Adrenal gland (tissue), 12 donors: Measurements from ENCODE around the gene EFL1. TPM values are rescaled to one million over a fixed set of nuclear protein-coding genes. Genes with fewer than 3 reads are reported as not detected.

Experiments
- DNase-seq, 7 donors: peaks; one replicate each; pipeline ENCODE4 v3.0.0-alpha.2; 2019 to 2020
- H3K27ac ChIP-seq, 5 donors: fragments of 200-600 bp; sonication (generic) in 4 of 5; 1 replicate in 3 of 5; 2 replicates in 2 of 5; pipeline versions ENCODE4 v1.5.1 to v1.8.0; 2016 to 2020; ENCODE audit warnings: mild to moderate bottlenecking in 1 of 5
- H3K27me3 ChIP-seq: fragments of 200-600 bp; 2 replicates; pipeline ENCODE4 v1.8.0; 2021
- H3K36me3 ChIP-seq, 2 donors: fragments of 200-600 bp; replicated peaks in 1 of 2; 1 replicate in 1 of 2; 2 replicates in 1 of 2; pipeline versions ENCODE4 v1.5.1 to v1.8.0; 2018 to 2022
- H3K4me1 ChIP-seq, 2 donors: fragments of 200-600 bp; replicated peaks in 1 of 2; 1 replicate in 1 of 2; 2 replicates in 1 of 2; pipeline versions ENCODE4 v1.5.1 to v1.8.0; 2018 to 2021
- H3K4me3 ChIP-seq, 4 donors: fragments of 200-600 bp; sonication (generic) in 3 of 4; one replicate each; pipeline ENCODE4 v1.5.1; 2016 to 2018
- H3K9me3 ChIP-seq, 3 donors: fragments of 200-600 bp; sonication (generic) in 1 of 3; replicated peaks in 1 of 3; 1 replicate in 2 of 3; 2 replicates in 1 of 3; pipeline versions ENCODE4 v1.5.1 to v1.8.0; 2016 to 2021
- CTCF ChIP-seq, 6 experiments: fragments of 450-650 bp in 4 of 6; fragments of 200-600 bp in 2 of 6; sonication (generic) in 1 of 6; IDR thresholded peaks; 1 replicate in 5 of 6; 2 replicates in 1 of 6; pipeline versions ENCODE4 v1.5.1 to v1.8.0; 2016 to 2021; ENCODE audit warnings: antibody characterized with exemption in 6 of 6, mild to moderate bottlenecking in 2 of 6, moderate library complexity in 1 of 6
- POLR2A ChIP-seq, 2 donors: fragments of 450-650 bp; IDR thresholded peaks; one replicate each; pipeline ENCODE4 v1.6.1; 2017; ENCODE audit warnings: antibody characterized with exemption in 2 of 2, mild to moderate bottlenecking in 2 of 2, moderate library complexity in 1 of 2
- WGBS, 4 donors: extraction: QIAGEN DNeasy Blood & Tissue Kit in 2 of 4; methylation state at CpG; one replicate each; pipeline versions ENCODE4 v1.1.5 to v1.1.7; 2013 to 2017; 5-methylcytosine and 5-hydroxymethylcytosine counted together
- intact Hi-C, 2 donors: fragments of 100-400 bp; cut with DNase I; formaldehyde crosslinking; loops; one replicate each; pipeline versions ENCODE4 v1.14.1 to v1.15.0; 2022 to 2023
- polyA plus RNA-seq, 3 donors: library from polyadenylated mRNA; stranded (reverse); fragments of 200-250 nt in 2 of 3; fragments of 350-450 nt in 1 of 3; fragmentation: Illumina TruSeq in 1 of 3; extraction: RNeasy Lipid Tissue Mini Kit (QIAGEN cat#74804) in 1 of 3; gene quantifications; one replicate each; pipeline ENCODE4 v1.2.3, GENCODE V29; 2013 to 2014
- total RNA-seq, 9 donors: library from RNA; depleted of rRNA in 4 of 9; stranded (reverse); fragments of >200 nt in 4 of 9; fragments of 120-200 nt in 1 of 9; fragmentation: NEBNext Ultra II Directional in 1 of 9; extraction: Animal tissue kit (Norgen Biotek cat#: 25700) in 1 of 9; gene quantifications; one replicate each; pipeline versions ENCODE4 v1.1.0 to v1.2.4, GENCODE V29; 2013 to 2023
- donor health status: healthy with polysubstance abuse.
- donor health status: Bipolar disorder and iron deficiency.
- donor health status: DM: yes; HTN: yes; CAD: no.
- donor health status: DM: no; HTN: no; CAD: no.
- donor health status: DM: no; HTN: no; CAD: no.
- donor health status: DM: yes; HTN: yes; CAD: no.

EFL1 gene
- total and polyA plus RNA-seq, 12 donors = 3.1 to 29.8 (median 18.0) TPM

GRCh38 chr15:82137261-82137660, 125.3 kb downstream of the EFL1 start:
- Histone ChIP-seq H3K27me3 (no peaks in the 10 kb centered on the region), H3K27ac (no peak overlapping the region), H3K4me3 (no peak overlapping the region), H3K36me3 (no peaks in the 10 kb centered on the region), H3K4me1 (peaks cover 0 to 18% of the 10 kb centered on the region in 2 donors), H3K9me3 (no peaks in the 10 kb centered on the region)
- DNase-seq = no peak
- intact Hi-C loops = no loop called here
- 94 to 97% (median 96%) methylated on average over 3 of the region's 3 CpGs for WGBS, 4 donors
- no peak for TF ChIP-seq CTCF (IDR thresholded peaks at IDR 0.05)

GRCh38 chr15:82136120-82136519, 126.4 kb downstream of the EFL1 start:
- Histone ChIP-seq H3K4me1 (peaks cover 0 to 18% of the 10 kb centered on the region in 2 donors), H3K36me3 (no peaks in the 10 kb centered on the region), H3K9me3 (no peaks in the 10 kb centered on the region), H3K27me3 (no peaks in the 10 kb centered on the region), H3K27ac (peak overlapping the region in 2 of 5 donors; percentile 6 to 42), H3K4me3 (no peak overlapping the region)
- intact Hi-C loops = no loop called here
- 42 to 67% (median 61%) methylated on average over 3 of the region's 3 CpGs for WGBS, 4 donors
- DNase-seq = no peak
- TF ChIP-seq CTCF (IDR thresholded peaks at IDR 0.05) (no peak), POLR2A (IDR thresholded peaks at IDR 0.05) (no peak)

GRCh38 chr15:82135638-82136037, 126.9 kb downstream of the EFL1 start:
- Histone ChIP-seq H3K27ac (no peak overlapping the region), H3K9me3 (no peaks in the 10 kb centered on the region), H3K36me3 (no peaks in the 10 kb centered on the region), H3K27me3 (no peaks in the 10 kb centered on the region), H3K4me3 (no peak overlapping the region), H3K4me1 (peaks cover 0 to 18% of the 10 kb centered on the region in 2 donors)
- TF ChIP-seq CTCF (IDR thresholded peaks at IDR 0.05) (no peak), POLR2A (IDR thresholded peaks at IDR 0.05) (no peak)
- WGBS, 4 donors = 94 to 99% (median 96%) methylated on average over 3 of the region's 3 CpGs
- no peak for DNase-seq
- intact Hi-C loops = no loop called here

GRCh38 chr15:82134461-82134860, 128.1 kb downstream of the EFL1 start:
- no peak overlapping the region for H3K27ac ChIP-seq
- 90 to 99% (median 93%) methylated on average over 3 of the region's 3 CpGs for WGBS, 4 donors
- no peaks in the 10 kb centered on the region for H3K27me3 ChIP-seq
- no peaks in the 10 kb centered on the region for H3K9me3 ChIP-seq
- no peak overlapping the region for H3K4me3 ChIP-seq
- no peaks in the 10 kb centered on the region for H3K36me3 ChIP-seq
- DNase-seq = no peak
- peaks cover 0 to 12% of the 10 kb centered on the region in 2 donors for H3K4me1 ChIP-seq
- TF ChIP-seq POLR2A (IDR thresholded peaks at IDR 0.05) (no peak), CTCF (IDR thresholded peaks at IDR 0.05) (no peak)
- intact Hi-C loops = no loop called here
